HepG2 (cell line): ENCODE measurements around the gene ETV2. TPM values are rescaled to one million over a fixed set of nuclear protein-coding genes. Genes with fewer than 3 reads are reported as not detected.

Experiments
- ARNTL ChIP-seq: sonication (generic); formaldehyde crosslinking; IDR thresholded peaks from 2 replicates; pipeline ENCODE4 v1.4.0; 2020; ENCODE audit warnings: mild to moderate bottlenecking, missing genetic modification reagents
- CBX1 ChIP-seq: IDR thresholded peaks from one replicate; pipeline ENCODE4 v1.6.1; 2016; ENCODE audit warnings: antibody characterized with exemption, low read depth
- CCDC6 ChIP-seq: sonication (generic); formaldehyde crosslinking; IDR thresholded peaks from 2 replicates; pipeline ENCODE4 v1.8.1; 2022; ENCODE audit warnings: mild to moderate bottlenecking, missing genetic modification reagents, moderate library complexity
- GATAD2A ChIP-seq: IDR thresholded peaks from 2 replicates; pipeline ENCODE4 v1.6.1; 2016
- MTA3 ChIP-seq: sonication (generic); formaldehyde crosslinking; IDR thresholded peaks from 2 replicates; pipeline ENCODE4 v1.4.0; 2020; ENCODE audit warnings: missing genetic modification reagents
- NR2C2 ChIP-seq: sonication (generic); formaldehyde crosslinking; IDR thresholded peaks from 2 replicates; pipeline ENCODE4 v1.4.0; 2020; ENCODE audit warnings: missing genetic modification reagents, mild to moderate bottlenecking, moderate library complexity, borderline replicate concordance
- RARG ChIP-seq: sonication (generic); formaldehyde crosslinking; IDR thresholded peaks from 2 replicates; pipeline ENCODE4 v1.4.0; 2020; ENCODE audit warnings: low read depth, mild to moderate bottlenecking, missing genetic modification reagents
- SMARCC2 ChIP-seq: fragments of 450-650 bp; IDR thresholded peaks from 2 replicates; pipeline ENCODE4 v1.6.1; 2017; ENCODE audit warnings: antibody characterized with exemption, mild to moderate bottlenecking
- TEAD2 ChIP-seq: sonication (generic); formaldehyde crosslinking; IDR thresholded peaks from 2 replicates; pipeline ENCODE4 v1.9.0; 2021; ENCODE audit warnings: missing genetic modification reagents
- ZNF256 ChIP-seq: sonication (generic); formaldehyde crosslinking; conservative IDR thresholded peaks from 2 replicates; pipeline ENCODE4 v1.4.0; 2020; ENCODE audit warnings: missing genetic modification reagents
- ZNF619 ChIP-seq: sonication (generic); formaldehyde crosslinking; IDR thresholded peaks from 2 replicates; pipeline ENCODE4 v1.4.0; 2020; ENCODE audit warnings: mild to moderate bottlenecking, missing genetic modification reagents
- ZNF713 ChIP-seq: sonication (generic); formaldehyde crosslinking; IDR thresholded peaks from 2 replicates; pipeline ENCODE4 v1.4.0; 2020; ENCODE audit warnings: mild to moderate bottlenecking, missing genetic modification reagents
- ZNF777 ChIP-seq: sonication (generic); formaldehyde crosslinking; IDR thresholded peaks from 2 replicates; pipeline ENCODE4 v1.4.0; 2020; ENCODE audit warnings: missing genetic modification reagents
- polyA plus RNA-seq, 8 experiments: library from polyadenylated mRNA; depleted of rRNA in 3 of 8; stranded (reverse) in 7 of 8; unstranded in 1 of 8; fragments of >200 nt; fragmentation: Illumina TruSeq in 4 of 8; extraction: Trizol in 4 of 8; gene quantifications; 2 replicates each; pipeline versions ENCODE4 v1.2.1 to v1.2.3, GENCODE V29; 2011 to 2016; ENCODE audit warnings: low read depth in 4 of 8, missing spikeins in 1 of 8, mixed read lengths in 1 of 8; ENCODE audit not compliant: insufficient read depth in 1 of 8
- total RNA-seq, 5 experiments: library from RNA; depleted of rRNA; stranded (reverse); fragments of >200 nt; fragmentation: Illumina TruSeq; extraction: Trizol; gene quantifications; 2 replicates each; pipeline ENCODE4 v1.2.3, GENCODE V29; 2016; ENCODE audit warnings: low read depth in 1 of 5
- TF ChIP-seq, protein P1 (sequence below): sonication (generic); formaldehyde crosslinking; IDR thresholded peaks from 2 replicates; pipeline ENCODE4 v1.5.0; 2020; ENCODE audit warnings: mild to moderate bottlenecking, missing genetic modification reagents
- TF ChIP-seq, protein P2 (sequence below): sonication (generic); formaldehyde crosslinking; IDR thresholded peaks from 2 replicates; pipeline ENCODE4 v1.4.0; 2020; ENCODE audit warnings: missing genetic modification reagents, borderline replicate concordance
- TF ChIP-seq, protein P3 (sequence below): sonication (generic); formaldehyde crosslinking; IDR thresholded peaks from 2 replicates; pipeline ENCODE4 v1.9.0; 2022; ENCODE audit warnings: missing genetic modification reagents, mild to moderate bottlenecking, borderline replicate concordance
- TF ChIP-seq, protein P4 (sequence below): sonication (generic); formaldehyde crosslinking; IDR thresholded peaks from 2 replicates; pipeline ENCODE4 v1.4.0; 2020; ENCODE audit warnings: mild to moderate bottlenecking, missing genetic modification reagents

The ETV2 gene
- total and polyA plus RNA-seq, 2 of the 13 experiments (the other 11 are each of a cell fraction or from before 2014, with no cell fraction given): 0.07 to 0.20 TPM

DNA sequence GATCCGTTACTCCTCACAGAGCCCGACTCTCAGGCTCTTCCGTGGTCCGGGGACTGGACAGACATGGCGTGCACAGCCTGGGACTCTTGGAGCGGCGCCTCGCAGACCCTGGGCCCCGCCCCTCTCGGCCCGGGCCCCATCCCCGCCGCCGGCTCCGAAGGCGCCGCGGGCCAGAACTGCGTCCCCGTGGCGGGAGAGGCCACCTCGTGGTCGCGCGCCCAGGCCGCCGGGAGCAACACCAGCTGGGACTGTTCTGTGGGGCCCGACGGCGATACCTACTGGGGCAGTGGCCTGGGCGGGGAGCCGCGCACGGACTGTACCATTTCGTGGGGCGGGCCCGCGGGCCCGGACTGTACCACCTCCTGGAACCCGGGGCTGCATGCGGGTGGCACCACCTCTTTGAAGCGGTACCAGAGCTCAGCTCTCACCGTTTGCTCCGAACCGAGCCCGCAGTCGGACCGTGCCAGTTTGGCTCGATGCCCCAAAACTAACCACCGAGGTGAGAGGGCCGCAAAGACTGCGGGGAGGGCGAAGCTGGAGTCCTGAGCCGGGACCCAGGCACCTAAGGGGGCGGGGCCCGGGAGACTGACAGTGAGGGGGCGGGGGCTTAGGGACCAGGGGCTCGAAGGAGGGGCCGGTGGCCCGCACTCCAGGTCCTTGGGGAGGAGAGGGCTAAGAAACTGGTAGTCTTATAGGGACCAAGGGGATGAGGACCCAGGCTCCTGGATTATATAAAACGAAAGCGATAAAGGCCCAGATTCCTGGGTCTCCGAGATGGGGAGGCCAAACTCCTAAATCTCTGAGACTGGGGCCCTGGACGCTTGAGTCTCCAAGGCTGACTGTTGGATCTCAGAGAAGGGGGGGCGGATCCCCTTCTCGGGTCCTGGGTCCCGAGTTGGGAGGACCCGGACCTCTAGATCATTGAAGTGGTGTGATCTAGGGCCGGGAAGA is 2.0 kb downstream of the ETV2 start (continued):
- TF ChIP-seq, protein P1, sequence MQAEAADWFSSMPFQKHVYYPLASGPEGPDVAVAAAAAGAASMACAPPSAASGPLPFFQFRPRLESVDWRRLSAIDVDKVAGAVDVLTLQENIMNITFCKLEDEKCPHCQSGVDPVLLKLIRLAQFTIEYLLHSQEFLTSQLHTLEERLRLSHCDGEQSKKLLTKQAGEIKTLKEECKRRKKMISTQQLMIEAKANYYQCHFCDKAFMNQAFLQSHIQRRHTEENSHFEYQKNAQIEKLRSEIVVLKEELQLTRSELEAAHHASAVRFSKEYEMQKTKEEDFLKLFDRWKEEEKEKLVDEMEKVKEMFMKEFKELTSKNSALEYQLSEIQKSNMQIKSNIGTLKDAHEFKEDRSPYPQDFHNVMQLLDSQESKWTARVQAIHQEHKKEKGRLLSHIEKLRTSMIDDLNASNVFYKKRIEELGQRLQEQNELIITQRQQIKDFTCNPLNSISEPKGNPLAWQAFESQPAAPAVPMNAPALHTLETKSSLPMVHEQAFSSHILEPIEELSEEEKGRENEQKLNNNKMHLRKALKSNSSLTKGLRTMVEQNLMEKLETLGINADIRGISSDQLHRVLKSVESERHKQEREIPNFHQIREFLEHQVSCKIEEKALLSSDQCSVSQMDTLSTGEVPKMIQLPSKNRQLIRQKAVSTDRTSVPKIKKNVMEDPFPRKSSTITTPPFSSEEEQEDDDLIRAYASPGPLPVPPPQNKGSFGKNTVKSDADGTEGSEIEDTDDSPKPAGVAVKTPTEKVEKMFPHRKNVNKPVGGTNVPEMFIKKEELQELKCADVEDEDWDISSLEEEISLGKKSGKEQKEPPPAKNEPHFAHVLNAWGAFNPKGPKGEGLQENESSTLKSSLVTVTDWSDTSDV (CRISPR knock-in tag): no peak
- no peak for TF ChIP-seq TEAD2 (CRISPR knock-in tag)
- peak; percentile 77; the same call in 1 of the 2 replicates for TF ChIP-seq ZNF619 (CRISPR knock-in tag)
- peak; percentile 40 for TF ChIP-seq CCDC6
- no peak; the same call in 1 of the 2 replicates for TF ChIP-seq ZNF256 (CRISPR knock-in tag)
- peak; percentile 56 for TF ChIP-seq CBX1
- TF ChIP-seq ZNF777 (CRISPR knock-in tag): peak; percentile 98
- 0 out of 2 replicates have a peak, but pooled peaks have one; percentile 70 for TF ChIP-seq RARG (CRISPR knock-in tag)
- peak; percentile 44; the same call in 1 of the 2 replicates for TF ChIP-seq NR2C2 (CRISPR knock-in tag)
- TF ChIP-seq, protein P2, sequence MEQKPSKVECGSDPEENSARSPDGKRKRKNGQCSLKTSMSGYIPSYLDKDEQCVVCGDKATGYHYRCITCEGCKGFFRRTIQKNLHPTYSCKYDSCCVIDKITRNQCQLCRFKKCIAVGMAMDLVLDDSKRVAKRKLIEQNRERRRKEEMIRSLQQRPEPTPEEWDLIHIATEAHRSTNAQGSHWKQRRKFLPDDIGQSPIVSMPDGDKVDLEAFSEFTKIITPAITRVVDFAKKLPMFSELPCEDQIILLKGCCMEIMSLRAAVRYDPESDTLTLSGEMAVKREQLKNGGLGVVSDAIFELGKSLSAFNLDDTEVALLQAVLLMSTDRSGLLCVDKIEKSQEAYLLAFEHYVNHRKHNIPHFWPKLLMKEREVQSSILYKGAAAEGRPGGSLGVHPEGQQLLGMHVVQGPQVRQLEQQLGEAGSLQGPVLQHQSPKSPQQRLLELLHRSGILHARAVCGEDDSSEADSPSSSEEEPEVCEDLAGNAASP (CRISPR knock-in tag): peak; percentile 50; the same call in 1 of the 2 replicates
- TF ChIP-seq ARNTL: peak; percentile 40; the same call in 1 of the 2 replicates
- TF ChIP-seq, protein P3, sequence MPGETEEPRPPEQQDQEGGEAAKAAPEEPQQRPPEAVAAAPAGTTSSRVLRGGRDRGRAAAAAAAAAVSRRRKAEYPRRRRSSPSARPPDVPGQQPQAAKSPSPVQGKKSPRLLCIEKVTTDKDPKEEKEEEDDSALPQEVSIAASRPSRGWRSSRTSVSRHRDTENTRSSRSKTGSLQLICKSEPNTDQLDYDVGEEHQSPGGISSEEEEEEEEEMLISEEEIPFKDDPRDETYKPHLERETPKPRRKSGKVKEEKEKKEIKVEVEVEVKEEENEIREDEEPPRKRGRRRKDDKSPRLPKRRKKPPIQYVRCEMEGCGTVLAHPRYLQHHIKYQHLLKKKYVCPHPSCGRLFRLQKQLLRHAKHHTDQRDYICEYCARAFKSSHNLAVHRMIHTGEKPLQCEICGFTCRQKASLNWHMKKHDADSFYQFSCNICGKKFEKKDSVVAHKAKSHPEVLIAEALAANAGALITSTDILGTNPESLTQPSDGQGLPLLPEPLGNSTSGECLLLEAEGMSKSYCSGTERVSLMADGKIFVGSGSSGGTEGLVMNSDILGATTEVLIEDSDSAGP (CRISPR knock-in tag): peak; percentile 54
- TF ChIP-seq GATAD2A (CRISPR knock-in tag): peak; percentile 15; the same call in 1 of the 2 replicates
- no peak for TF ChIP-seq ZNF713 (CRISPR knock-in tag)
- TF ChIP-seq MTA3: no peak
- no peak for TF ChIP-seq SMARCC2
- TF ChIP-seq, protein P4, sequence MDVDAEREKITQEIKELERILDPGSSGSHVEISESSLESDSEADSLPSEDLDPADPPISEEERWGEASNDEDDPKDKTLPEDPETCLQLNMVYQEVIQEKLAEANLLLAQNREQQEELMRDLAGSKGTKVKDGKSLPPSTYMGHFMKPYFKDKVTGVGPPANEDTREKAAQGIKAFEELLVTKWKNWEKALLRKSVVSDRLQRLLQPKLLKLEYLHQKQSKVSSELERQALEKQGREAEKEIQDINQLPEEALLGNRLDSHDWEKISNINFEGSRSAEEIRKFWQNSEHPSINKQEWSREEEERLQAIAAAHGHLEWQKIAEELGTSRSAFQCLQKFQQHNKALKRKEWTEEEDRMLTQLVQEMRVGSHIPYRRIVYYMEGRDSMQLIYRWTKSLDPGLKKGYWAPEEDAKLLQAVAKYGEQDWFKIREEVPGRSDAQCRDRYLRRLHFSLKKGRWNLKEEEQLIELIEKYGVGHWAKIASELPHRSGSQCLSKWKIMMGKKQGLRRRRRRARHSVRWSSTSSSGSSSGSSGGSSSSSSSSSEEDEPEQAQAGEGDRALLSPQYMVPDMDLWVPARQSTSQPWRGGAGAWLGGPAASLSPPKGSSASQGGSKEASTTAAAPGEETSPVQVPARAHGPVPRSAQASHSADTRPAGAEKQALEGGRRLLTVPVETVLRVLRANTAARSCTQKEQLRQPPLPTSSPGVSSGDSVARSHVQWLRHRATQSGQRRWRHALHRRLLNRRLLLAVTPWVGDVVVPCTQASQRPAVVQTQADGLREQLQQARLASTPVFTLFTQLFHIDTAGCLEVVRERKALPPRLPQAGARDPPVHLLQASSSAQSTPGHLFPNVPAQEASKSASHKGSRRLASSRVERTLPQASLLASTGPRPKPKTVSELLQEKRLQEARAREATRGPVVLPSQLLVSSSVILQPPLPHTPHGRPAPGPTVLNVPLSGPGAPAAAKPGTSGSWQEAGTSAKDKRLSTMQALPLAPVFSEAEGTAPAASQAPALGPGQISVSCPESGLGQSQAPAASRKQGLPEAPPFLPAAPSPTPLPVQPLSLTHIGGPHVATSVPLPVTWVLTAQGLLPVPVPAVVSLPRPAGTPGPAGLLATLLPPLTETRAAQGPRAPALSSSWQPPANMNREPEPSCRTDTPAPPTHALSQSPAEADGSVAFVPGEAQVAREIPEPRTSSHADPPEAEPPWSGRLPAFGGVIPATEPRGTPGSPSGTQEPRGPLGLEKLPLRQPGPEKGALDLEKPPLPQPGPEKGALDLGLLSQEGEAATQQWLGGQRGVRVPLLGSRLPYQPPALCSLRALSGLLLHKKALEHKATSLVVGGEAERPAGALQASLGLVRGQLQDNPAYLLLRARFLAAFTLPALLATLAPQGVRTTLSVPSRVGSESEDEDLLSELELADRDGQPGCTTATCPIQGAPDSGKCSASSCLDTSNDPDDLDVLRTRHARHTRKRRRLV (CRISPR knock-in tag): no peak; the same call in 1 of the 2 replicates
